C4-2B (cell line): ENCODE data around the gene TENM4.
"Not testable (repeated sequence)": the region's sequence is repeated elsewhere in the genome, so short reads cannot be mapped to it uniquely, and the experiment has no call there.

Experiments used
- CTCF ChIP-seq: fragments of 450-650 bp; conservative IDR thresholded peaks from 2 replicates; pipeline ENCODE4 v1.5.1; 2017; ENCODE audit warnings: mild to moderate bottlenecking
- ZFX ChIP-seq: fragments of 450-650 bp; IDR thresholded peaks from 2 replicates; pipeline ENCODE4 v1.6.1; 2017

GRCh38 chr11:78827291-78827690 is 613.5 kb downstream of the TENM4 start:
- TF ChIP-seq CTCF, ZFX: not testable (repeated sequence)
